A673 (cell line): ENCODE results near the gene UCK1. TPM values are rescaled to one million over a fixed set of nuclear protein-coding genes. Genes with fewer than 3 reads are reported as not detected.

Source experiments
- BruUV-seq: library from RNA; stranded (reverse); fragments of 400-500 nt; replicated peaks from 2 replicates; lab custom pipeline; 2021; lab: Mats Ljungman, UMichigan
- CTCF ChIA-PET: fragments of 300-600 bp; sonication (Branson Sonifier 250); formaldehyde crosslinking; loops from one replicate; lab custom pipeline; 2022; ENCODE audit warnings: antibody characterized with exemption; lab: Charles Lee
- POLR2A ChIA-PET: fragments of 300-600 bp; sonication (Branson Sonifier 250); formaldehyde crosslinking; loops from one replicate; lab custom pipeline; 2022; ENCODE audit warnings: antibody characterized with exemption; ENCODE audit not compliant: low non-redundant PET; lab: Charles Lee
- DNase-seq: peaks from one replicate; pipeline ENCODE4 v3.0.0-alpha.2; 2015; ENCODE audit warnings: low spot score
- H3K27ac ChIP-seq: fragments of 200-600 bp; sonication (generic); 2 replicates; pipeline ENCODE4 v1.5.1; 2016; ENCODE audit warnings: mixed run types, low read depth, mild to moderate bottlenecking, mixed read lengths, antibody characterized with exemption, low read length; ENCODE audit not compliant: poor library complexity, severe bottlenecking
- H3K27me3 ChIP-seq: fragments of 200-600 bp; sonication (generic); replicated peaks from 2 replicates; pipeline ENCODE4 v1.6.1; 2017; ENCODE audit warnings: mixed run types, low read depth, mild to moderate bottlenecking, mixed read lengths, antibody characterized with exemption, low read length; ENCODE audit not compliant: insufficient read depth, poor library complexity
- H3K36me3 ChIP-seq: fragments of 200-600 bp; sonication (generic); 2 replicates; pipeline ENCODE4 v1.6.1; 2016; ENCODE audit warnings: mixed run types, mild to moderate bottlenecking, mixed read lengths, antibody characterized with exemption, low read length; ENCODE audit not compliant: insufficient read depth, poor library complexity, severe bottlenecking
- H3K4me1 ChIP-seq: fragments of 200-600 bp; sonication (generic); 2 replicates; pipeline ENCODE4 v1.6.1; 2017; ENCODE audit warnings: mixed run types, mild to moderate bottlenecking, mixed read lengths, antibody characterized with exemption, low read length; ENCODE audit not compliant: insufficient read depth, poor library complexity, severe bottlenecking
- H3K4me3 ChIP-seq: fragments of 200-600 bp; sonication (generic); 2 replicates; pipeline ENCODE4 v1.5.1; 2016; ENCODE audit warnings: low read depth, mixed run types, mild to moderate bottlenecking, mixed read lengths, low read length; ENCODE audit not compliant: poor library complexity, severe bottlenecking
- H3K9me3 ChIP-seq: fragments of 200-600 bp; sonication (generic); 2 replicates; pipeline ENCODE4 v1.6.1; 2016; ENCODE audit warnings: mixed run types, low read depth, mild to moderate bottlenecking, mixed read lengths, antibody characterized with exemption, low read length; ENCODE audit not compliant: poor library complexity, severe bottlenecking
- CTCF ChIP-seq: fragments of 300-800, 200-600 bp; sonication (generic); conservative IDR thresholded peaks from 2 replicates; pipeline ENCODE4 v1.5.1; 2017; ENCODE audit warnings: low read depth, mild to moderate bottlenecking, antibody characterized with exemption, low read length, moderate library complexity, mixed read lengths
- EZH2 ChIP-seq: fragments of 200-600 bp; sonication (generic); IDR thresholded peaks from 2 replicates; pipeline ENCODE4 v1.6.1; 2017; ENCODE audit warnings: borderline replicate concordance, low read depth, mild to moderate bottlenecking, mixed read lengths, antibody characterized with exemption, low read length; ENCODE audit not compliant: poor library complexity, severe bottlenecking
- intact Hi-C: fragments of 100-400 bp; cut with micrococcal nuclease; formaldehyde crosslinking; loops from one replicate; pipeline ENCODE4 v1.10.0; 2022; ENCODE audit not compliant: unreplicated experiment
- total RNA-seq: library from RNA; stranded (reverse); gene quantifications from 2 replicates; pipeline ENCODE4 v1.2.3, GENCODE V29; 2021

UCK1 gene
- total RNA-seq, 1 experiment from 2014 or later, result 51.6 TPM

GRCh38 chr9:131478911-131479310, 52.2 kb downstream of the UCK1 start:
- POLR2A ChIA-PET, result no interaction called here
- intact Hi-C loops, result loop anchor here (1.0 kb wide), 1 partner anchor 129 kb away; no protein-coding TSS in a partner anchor
- Histone ChIP-seq H3K36me3 (peaks cover 98% of the 10 kb centered on the region), H3K27me3 (no peaks in the 10 kb centered on the region), H3K4me3 (no peak overlapping the region), H3K4me1 (no peaks in the 10 kb centered on the region), H3K27ac (no peak overlapping the region), H3K9me3 (no peaks in the 10 kb centered on the region)
- CTCF ChIA-PET, result no interaction called here
- TF ChIP-seq CTCF (no peak), EZH2 (no peak)
- DNase-seq, result no peak
- no TSS peak for BruUV-seq

GRCh38 chr9:131478421-131478868, 52.6 kb downstream of the UCK1 start:
- Histone ChIP-seq H3K4me1 (no peaks in the 10 kb centered on the region), H3K4me3 (no peak overlapping the region), H3K36me3 (peaks cover 98% of the 10 kb centered on the region), H3K27me3 (no peaks in the 10 kb centered on the region), H3K9me3 (no peaks in the 10 kb centered on the region), H3K27ac (no peak overlapping the region)
- ChIA-PET CTCF (no interaction called here), POLR2A (no interaction called here)
- peak; percentile 66 for DNase-seq
- no TSS peak for BruUV-seq
- TF ChIP-seq EZH2 (no peak), CTCF (peak; percentile 74)
- intact Hi-C loops, result loop anchor here (1.0 kb wide), 1 partner anchor 128 kb away; no protein-coding TSS in a partner anchor

- intact Hi-C loops, result loop anchor here (1.0 kb wide), 1 partner anchor 128 kb away; no protein-coding TSS in a partner anchor
- POLR2A ChIA-PET, result no interaction called here
Measured at GRCh38 chr9:131477816-131478419, 53.1 kb downstream of the UCK1 start.

More at GRCh38 chr9:131477816-131478419, 53.1 kb downstream of the UCK1 start:
- BruUV-seq, result no TSS peak
- CTCF ChIA-PET, result interaction anchor here (0.7 to 0.9 kb wide), 2 partner anchors 22 to 128 kb away, joined by 3 read pairs; no protein-coding TSS in a partner anchor
- Histone ChIP-seq H3K9me3 (no peaks in the 10 kb centered on the region), H3K27ac (no peak overlapping the region), H3K36me3 (peaks cover 98% of the 10 kb centered on the region), H3K27me3 (no peaks in the 10 kb centered on the region), H3K4me3 (no peak overlapping the region), H3K4me1 (no peaks in the 10 kb centered on the region)
- DNase-seq, result no peak
- TF ChIP-seq EZH2 (no peak), CTCF (no peak)
